ENCODE data around the gene CDH13.

CDH13 gene

GRCh38 chr16:82963653-82964052 lies 336.9 kb downstream of the CDH13 start:
- DNase-seq: no peak

- DNase-seq: no peak
Measured at GRCh38 chr16:82965808-82966207, 339.0 kb downstream of the CDH13 start.

- DNase-seq: no peak
Measured at GRCh38 chr16:82967424-82967823, 340.7 kb downstream of the CDH13 start.

GRCh38 chr16:82971126-82971525 lies 344.4 kb downstream of the CDH13 start:
- DNase-seq: no peak

- DNase-seq: no peak
Measured at GRCh38 chr16:82972331-82972919, 345.7 kb downstream of the CDH13 start.

GRCh38 chr16:82979406-82980111 lies 352.8 kb downstream of the CDH13 start:
- DNase-seq: no peak

- no peak for DNase-seq
Measured at GRCh38 chr16:82980810-82981209, 354.0 kb downstream of the CDH13 start.

- DNase-seq: no peak
Measured at GRCh38 chr16:82987767-82988166, 361.0 kb downstream of the CDH13 start.

GRCh38 chr16:82990155-82990554 lies 363.4 kb downstream of the CDH13 start:
- DNase-seq: no peak

- DNase-seq: no peak
Measured at GRCh38 chr16:82991410-82991809, 364.6 kb downstream of the CDH13 start.

GRCh38 chr16:82991966-82992675 lies 365.4 kb downstream of the CDH13 start:
- DNase-seq: no peak

GRCh38 chr16:82992786-82993185 lies 366.0 kb downstream of the CDH13 start:
- DNase-seq: no peak

- no peak for DNase-seq
Measured at GRCh38 chr16:82993415-82993814, 366.6 kb downstream of the CDH13 start.

- DNase-seq: no peak
Measured at GRCh38 chr16:82993926-82994325, 367.2 kb downstream of the CDH13 start.

- no peak for DNase-seq
Measured at GRCh38 chr16:82995286-82995923, 368.6 kb downstream of the CDH13 start.

- peak in 1 of 2 donors; percentile 0 for DNase-seq
Measured at GRCh38 chr16:82995924-82996441, 369.2 kb downstream of the CDH13 start.

GRCh38 chr16:82996814-82997213 lies 370.0 kb downstream of the CDH13 start:
- no peak for DNase-seq

GRCh38 chr16:82999711-83000110 lies 372.9 kb downstream of the CDH13 start:
- DNase-seq: no peak

GRCh38 chr16:83002351-83003334 lies 375.9 kb downstream of the CDH13 start:
- DNase-seq: no peak

- no peak for DNase-seq
Measured at GRCh38 chr16:83004868-83005652, 378.3 kb downstream of the CDH13 start.

GRCh38 chr16:83005653-83006160 lies 378.9 kb downstream of the CDH13 start:
- DNase-seq: no peak
